NCI-H226 (cell line): Measurements from ENCODE around the gene GLCE.

Experiments
- DNase-seq: peaks from one replicate; pipeline ENCODE4 v3.0.0-alpha.2; 2015

Gene GLCE

DNA sequence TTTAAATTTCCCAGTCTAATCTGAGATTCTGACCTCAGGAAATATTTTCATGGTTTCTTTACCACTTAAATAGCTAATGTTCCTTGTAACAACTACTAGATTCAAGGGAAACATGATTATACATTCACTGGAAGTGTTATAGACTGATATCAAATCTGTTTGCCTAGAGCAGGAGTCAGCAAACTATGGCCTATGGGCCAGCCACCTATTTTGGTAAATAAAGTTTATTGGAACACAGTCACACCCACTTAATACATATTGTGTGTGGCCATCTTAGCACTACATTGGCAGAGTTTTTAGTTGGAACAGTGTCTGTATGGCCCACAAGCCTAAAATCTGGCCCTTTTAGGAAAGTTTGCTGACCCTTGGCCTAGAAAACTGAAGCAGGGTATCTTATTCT is 50.1 kb downstream of the GLCE start:
- no peak for DNase-seq

DNA sequence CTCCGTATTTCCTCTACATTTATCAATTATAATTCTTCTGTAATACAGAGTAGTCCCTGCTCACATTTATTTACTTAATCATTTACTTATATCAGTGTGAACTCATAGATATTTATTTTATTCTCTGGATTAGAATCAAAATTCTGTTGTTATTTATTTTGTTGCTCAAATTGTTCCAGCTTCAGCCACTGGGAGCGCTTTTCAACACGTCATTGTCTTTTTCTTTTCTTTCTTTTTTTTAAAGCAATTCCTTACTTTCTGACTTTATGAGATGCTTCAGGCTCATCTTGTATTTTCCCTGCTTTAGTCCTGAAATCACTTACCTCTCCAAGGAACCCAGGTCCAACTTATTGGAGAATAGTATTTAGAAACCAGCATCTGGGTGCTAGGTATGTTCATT is 53.4 kb downstream of the GLCE start:
- DNase-seq, result no peak

DNA sequence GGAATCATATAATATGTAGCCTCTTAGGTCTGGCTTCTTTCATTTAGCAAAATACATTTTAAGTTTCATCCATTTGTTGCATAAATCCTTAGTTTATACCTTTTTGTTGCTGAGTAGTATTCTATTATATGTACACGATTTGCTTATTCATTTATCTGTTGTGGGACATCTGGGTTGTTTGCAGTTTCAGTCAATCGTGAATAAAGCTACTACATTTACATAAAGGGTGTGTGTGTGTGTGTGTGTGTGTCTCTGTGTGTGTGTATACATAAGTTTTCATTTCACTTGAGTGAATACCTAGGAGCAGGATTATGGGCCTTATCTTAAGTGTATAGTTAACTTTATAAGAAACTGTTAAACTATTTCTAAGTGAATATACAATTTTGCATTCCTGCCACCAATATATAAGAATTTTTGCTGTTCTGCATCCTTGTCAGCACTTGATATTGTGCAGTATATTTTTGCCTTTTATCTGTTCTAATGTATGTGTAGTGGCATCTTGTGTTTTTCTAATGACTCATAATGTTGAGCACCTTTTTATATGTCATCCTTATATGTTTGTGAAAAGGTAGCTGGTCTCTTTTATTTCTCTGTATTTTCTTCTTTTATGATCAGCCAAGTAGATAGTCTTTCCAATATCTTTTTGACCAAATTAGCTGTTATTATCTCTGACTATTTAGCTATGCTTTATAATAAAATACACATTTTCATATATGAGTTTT is 55.0 kb downstream of the GLCE start:
- DNase-seq, result no peak

DNA sequence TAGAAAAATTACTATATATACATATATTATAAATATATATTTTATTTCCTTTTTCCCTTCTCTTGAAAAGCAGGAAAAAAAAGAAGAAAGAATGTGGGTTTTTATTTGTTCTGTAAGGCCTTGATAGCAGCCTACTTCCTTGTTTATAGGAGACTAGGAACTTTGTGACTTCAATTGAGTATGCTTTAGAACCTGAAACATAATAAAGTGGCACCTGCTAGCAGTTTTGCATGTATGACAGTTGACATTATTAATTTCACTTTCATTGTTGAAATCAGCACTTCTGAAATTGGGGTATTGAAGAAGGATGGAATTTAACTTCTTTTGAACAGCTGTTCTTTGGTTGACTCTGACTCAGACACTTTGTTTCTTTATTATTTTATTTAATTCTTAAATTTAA is 56.9 kb downstream of the GLCE start:
- DNase-seq, result no peak

DNA sequence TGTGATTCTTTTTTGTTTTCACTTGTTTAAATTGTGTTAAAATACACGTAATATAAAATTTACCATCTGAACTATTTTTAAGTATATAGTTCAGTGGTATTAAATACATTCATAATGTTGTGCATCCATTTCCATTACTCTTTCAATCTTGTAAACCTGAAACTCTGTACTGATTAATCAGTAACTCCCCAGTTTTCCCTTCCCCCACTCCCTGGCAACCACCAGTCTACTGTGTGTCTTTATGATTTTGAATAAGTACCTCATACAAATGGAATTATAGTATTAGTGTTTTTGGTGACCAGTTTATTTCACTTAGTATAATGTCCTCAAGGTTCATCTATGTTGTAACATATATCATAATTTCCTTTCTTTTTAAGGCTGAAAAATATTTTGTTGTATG is 59.3 kb downstream of the GLCE start:
- DNase-seq, result no peak

DNA sequence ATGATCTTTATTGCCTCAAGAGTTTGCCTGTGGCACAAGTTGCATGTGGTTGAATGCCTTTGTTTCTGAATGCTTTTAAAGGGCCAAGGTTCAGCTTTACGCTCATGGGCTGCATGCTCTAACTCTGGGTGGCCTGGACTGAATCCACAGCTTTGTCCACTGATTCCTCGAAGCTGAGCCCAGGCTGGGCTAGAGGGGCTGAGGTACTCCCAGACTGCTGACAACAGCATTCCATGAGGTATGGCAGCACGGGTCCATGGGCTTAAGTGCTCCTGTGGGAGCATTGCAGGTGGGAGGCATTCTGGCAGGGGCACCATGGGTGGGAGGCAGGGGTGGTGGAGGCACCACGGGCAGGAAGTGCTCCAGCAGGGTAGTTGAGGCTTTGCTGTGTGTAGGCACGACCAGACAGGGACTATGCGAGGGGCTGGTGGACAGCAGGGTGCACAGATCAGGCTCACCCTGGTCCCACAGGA is 61.6 kb downstream of the GLCE start:
- no peak for DNase-seq

DNA sequence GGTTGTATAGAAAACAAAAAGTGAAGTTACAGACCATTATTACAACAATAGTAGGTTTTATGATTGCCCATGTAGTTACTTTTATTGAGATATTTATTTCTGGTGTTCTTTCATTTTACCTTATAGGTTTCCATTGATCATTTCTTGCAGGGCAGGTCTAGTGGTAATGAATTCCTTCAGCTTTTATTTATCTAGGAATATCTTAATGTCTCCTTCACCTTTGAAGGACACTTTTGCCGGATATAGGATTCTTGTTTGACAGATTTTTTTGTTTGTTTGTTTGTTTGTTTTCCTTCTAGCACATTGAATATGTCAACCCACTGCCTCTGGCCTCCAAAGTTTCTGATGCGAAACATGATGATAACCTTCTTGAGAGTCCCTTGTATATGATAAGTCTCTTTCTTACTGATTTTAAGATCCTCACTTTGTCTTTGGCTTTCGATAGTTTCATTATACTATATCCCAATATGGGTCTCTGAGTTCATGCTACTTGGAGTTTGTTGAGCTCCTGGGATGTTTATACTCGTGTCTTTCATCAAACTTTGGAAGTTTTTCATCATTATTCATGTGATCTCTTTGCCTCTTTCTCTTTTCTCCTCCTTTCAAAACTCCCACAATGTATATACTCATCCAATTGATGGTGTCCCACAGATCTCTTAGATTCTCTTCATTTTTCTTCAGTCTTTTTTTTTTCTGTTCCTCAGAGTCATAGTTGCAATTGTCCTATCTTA is 62.8 kb downstream of the GLCE start:
- DNase-seq, result no peak

DNA sequence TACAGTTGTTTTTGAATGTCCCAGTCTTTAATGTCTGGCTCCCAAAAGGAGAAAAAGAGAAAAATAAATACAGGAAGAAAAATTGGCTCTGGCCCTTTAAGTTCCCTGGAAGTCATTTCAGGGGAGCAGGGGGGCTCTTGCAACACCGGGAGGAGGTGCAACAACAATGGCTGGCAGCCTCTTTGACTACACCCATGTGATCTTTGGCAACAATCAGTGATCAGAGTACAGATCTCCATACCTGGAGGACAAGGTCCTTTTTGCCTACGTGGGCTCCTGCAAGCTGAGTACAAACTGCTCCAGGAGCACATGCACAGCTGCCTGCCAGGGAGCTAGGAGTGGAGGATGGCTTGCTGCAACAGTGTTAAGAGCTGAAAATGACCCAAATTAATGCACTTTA is 63.9 kb downstream of the GLCE start:
- no peak for DNase-seq

DNA sequence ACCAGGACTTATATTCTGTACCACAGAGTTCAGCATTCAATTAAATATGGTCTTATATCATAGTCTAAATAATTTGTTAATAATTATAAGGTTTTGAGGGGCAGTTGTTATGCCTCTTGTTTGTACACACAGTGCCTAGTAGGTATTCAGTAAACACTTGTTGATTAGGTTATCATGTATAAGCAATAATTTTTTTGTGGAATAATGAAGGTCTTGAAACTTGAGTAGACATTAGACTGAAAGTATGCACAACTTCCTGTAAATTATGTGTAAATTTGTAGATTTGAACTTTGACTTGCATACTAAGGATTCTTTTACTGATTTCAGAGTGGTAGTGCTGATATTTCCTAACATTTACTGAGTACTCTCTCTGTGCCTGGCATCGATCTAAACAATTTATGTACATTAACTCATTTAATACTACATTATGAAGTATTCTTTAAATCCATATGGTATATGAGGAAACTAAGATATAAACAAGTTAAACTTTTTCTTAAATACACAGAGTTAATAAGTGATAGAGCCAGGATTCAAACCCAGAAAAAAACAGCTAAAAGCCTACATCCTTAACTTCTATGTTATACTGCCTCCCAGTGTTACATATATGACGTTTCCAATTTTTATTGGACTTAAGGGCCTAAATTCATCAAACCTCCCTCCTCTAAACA is 65.1 kb downstream of the GLCE start:
- DNase-seq, result peak; percentile 2

DNA sequence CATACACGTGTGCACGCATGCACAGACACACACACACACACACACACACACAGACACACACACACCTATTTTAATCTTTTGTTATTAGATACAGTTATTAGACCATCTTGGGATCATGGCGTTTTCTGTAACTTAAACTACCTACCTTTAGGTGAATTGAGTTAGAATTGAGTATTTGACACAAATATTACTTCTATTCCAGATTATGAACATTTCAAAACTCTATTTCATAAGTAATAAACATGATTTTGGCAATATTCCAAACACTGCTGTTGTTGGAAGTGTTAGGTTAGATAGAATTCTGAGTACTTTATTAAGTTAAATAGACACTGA is 65.6 kb downstream of the GLCE start:
- no peak for DNase-seq

DNA sequence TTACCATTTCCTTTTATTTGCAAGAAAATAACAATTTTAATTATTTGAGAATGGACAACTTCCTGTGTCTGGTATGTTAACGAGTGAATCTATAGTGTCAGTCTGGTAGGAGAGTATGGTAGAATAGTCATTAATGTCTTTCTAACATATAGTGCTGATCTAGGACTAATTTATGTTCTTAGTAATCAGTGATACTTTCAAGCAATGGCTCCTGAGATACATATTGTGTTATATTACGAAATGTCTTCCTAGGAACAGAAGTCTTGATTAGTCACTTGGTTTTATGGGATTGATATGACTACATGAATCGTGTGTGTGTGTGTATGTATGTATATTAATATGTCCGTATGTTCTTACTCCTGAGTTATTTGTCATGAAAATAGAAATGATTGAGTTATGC is 71.7 kb downstream of the GLCE start:
- DNase-seq, result peak; percentile 20

DNA sequence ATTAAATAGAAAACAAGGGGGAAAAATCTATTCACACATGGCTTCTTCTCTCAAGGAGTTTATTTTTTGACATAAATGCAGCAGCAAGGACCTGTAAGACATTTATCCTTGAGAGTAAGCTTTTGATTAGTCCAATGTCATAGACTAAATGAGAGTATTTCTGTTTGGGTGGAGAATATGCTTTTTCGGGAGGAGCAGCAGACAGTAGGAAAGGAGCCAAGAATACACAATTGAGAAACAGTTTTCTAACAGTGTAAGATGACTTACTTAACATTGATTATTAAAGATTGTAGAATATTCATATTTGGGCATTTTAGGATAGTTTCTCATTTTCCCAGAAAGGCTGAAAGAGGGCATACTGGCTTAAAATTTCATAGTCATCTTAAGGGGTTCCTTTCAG is 72.3 kb downstream of the GLCE start:
- DNase-seq, result no peak

DNA sequence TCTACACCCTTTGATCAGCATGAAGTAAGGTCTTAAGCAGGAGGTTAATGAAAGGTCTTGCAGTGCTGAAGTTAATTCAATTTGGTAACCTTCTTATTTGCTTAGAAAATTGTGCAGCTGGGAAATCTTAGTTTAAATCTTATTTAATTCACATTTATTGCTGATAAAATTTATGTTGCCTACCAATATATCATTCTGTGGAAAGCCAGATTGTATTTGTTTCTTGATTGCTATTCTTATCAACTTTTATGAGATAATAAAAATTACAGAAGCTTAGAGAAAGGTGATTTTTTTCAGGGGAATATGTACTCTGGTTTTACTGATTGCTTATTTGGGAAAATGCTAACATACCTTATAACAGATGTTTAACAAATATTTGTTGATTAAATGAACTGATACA is 74.2 kb downstream of the GLCE start:
- DNase-seq, result no peak

DNA sequence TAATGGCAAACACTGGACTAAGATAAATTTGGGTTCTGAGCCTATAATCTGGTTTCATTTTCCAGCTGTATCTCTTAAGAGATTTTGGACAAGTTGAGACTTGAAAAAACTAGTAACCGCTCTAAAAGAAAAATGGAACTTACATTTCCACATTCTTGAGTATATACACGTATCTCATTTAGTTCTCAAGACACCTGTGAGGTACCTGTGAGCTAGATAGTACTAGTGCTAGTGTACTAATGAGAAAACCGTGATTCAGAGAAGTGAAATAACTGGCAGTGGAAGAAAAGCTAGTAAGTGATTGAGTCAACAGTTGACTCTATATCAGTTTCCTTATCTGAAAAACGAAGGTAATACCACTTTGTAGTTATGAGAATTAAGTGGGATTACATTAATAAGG is 76.1 kb downstream of the GLCE start:
- DNase-seq, result no peak

DNA sequence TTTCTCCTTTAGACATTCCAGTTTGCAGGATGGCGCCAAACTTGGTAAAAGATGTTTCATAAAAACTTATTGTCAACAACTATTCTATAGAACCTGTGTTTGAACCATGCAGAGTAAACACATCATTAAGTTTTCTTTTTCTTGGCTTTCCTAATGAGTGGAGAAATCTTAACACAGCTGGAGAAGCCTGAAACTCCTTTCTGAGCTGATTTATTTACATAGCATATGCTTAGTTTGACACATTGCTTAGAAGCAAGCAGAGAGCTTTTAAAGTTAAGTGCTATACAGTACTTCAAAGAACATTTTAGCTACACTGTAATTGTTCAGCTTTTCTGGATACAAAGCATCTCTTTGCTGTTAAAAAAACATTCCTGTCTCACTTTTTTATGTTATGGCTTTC is 77.3 kb downstream of the GLCE start:
- DNase-seq, result no peak

DNA sequence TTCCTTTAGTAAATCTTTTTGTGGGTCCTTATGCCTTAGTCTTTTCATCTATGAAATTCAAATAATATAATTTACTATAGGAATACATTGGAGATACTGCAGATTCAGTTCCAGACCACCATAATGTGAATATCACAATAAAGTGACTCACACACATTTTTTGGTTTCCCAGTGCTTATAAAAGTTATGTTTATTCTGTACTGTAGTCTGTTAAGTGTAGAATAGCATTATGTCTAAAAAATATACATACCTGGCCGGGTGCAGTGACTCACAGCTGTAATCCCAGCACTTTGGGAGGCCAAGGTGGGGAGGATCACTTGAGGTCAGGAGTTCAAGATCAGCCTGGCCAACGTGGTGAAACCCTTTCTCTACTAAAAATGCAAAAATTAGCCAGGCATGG is 84.4 kb downstream of the GLCE start:
- no peak for DNase-seq

DNA sequence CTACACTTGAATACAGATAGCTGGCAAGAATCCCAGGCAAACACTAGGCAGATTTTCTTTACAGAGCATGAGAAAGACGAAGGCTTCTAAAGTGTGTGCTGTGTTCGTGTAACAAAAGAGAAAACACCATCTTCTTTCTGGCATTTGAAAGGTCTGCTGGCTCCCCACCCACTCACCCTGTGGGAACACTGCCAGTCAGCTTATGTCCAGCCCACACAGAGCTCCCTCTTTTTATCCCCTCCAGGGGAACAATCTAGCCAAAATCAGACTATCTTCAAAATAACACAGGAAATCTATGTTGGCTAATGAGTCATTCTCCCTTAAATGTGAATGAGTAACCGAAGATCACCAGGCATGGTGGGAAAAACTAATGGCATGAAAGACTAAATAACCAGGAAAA is 92.7 kb downstream of the GLCE start:
- DNase-seq, result peak; percentile 89

DNA sequence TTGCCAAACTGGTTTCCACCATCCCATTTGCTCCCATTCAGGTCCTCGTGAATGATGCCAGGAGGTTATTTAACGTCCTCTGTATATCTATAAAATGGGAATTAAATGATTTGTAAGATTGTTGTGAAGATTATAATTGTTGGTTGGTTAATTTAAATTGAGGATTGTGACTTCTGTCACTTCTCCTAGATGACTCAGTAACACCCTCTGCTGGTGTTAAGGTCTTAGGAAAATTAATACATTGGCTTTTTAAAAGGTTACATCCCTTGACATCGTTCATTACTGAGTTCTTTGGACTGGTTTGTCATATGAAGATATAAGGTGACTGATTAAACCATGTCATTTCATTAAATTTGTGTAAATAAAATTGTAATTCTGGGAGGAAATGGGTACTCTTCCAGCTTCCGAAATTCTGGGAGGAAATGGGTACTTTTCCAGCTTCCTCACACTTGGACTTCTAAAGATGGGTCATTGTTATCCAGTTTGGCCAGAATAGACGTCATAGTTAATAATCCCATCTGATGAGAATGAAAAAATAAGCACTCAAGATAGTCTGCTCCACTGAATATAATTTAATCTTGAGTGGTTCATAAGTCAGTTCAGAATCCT is 105.0 kb downstream of the GLCE start:
- DNase-seq, result peak; percentile 9

DNA sequence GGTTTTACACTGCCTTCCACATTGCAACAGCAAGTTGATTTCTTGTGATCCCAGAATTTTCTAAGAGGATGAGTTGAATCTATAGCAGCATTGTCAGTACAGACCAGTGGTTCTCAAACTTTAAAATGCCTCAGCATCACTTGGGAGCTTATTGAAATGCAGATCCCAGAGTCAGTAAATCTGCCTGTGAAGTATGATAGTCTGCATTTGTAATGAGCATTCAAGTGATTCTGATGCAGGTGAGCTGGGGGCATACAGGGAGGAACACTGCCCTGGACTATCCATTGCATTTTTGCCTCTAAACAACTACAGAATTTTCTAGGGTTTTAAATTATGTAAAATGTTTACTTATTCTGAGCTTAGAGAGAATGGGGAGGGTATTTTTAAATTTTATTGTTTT is 110.8 kb downstream of the GLCE start:
- no peak for DNase-seq

DNA sequence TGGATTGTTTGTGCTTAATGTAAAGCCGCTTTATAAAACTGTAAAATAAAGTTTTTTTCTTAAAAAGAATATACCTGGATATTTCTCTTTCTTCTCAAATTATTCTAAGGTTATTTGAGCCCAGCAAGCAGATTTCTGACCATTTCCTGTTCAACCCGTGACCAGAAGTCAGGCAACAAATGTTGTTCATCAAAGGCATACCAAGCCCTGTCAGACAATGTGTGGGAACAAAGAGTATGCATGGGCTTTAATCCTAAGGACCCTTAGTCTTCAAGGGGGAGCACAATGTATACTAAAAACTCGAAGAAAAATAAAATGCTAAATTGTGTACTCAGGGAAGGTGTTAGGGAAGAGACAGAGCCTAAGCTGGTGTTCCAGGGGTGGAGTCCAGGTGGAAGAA is 111.7 kb downstream of the GLCE start:
- DNase-seq, result no peak

DNA sequence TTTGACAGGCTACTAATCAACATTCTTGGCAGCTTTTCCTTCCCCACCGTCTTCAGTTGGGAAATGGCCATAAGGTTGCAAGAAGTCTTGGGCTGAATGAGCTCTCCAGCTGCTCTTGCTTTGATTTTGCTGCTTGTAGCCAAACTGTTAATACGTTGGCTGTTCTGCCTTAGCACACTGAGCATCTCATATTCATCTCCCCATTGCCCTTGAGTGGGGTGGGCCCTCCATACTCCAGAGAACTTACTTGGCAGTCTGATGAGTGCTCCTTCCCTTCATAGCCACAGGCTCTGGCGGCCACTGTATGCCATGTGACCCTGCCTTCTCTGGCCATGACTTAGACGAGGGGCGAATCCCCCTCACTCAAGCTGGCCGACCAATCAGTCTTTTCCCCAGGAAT is 112.5 kb downstream of the GLCE start:
- no peak for DNase-seq

DNA sequence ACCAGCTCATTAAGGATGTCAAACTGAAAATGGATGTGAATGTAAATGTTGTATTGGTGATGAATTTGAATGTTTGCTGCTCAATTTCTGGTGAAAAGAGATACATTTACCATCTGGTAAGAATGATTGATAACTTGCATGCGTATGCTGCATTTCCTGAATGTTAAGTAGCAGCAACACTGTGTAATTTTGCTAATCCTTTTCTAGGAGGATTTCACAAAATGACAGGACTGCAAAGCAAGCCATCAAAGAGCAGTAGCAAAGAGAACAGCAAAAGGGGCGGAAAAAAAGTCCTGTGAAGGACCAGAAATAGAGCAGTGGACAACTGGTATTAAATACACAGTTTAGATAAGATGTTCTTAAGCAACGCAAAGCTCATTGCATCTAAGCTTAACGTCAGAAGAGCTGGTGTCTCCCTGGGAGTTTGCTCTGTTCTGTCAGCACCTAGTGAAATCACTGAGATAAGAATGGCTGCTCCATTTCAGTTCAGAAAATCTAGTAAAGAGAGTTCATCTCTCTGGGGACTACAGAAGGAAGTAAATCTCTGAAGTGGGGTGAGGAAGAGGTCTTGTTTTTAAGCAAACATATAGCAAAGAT is 114.7 kb downstream of the GLCE start:
- no peak for DNase-seq

DNA sequence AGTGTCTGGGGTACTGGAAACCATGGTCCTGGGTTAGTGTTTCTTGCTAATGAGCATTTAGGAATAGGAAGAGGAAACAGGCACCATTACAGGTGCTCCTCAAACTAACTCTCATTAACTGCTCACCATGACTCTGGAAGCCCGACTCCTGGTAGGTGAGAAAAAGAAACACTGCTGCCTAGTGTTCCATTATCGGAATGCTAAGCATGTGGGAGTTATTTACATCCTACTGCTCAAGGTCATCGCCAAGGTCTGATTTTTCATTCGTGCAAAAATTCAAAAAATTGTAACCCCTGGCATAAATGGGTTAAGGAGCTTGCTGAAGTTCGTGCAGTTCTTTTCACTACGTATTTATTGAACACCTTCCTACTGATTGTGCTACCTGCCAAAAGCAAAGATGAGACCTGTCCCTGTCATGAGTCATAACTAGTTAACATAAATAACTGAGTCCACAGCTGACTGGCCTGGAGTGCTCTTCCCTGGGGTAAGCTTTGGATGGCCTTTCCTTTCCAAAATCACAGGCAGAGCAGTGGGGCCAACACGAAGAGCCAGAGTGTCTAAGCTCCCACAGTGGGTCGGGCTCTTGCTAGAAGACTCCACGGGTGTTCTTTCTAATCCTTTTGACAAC is 115.6 kb downstream of the GLCE start:
- DNase-seq, result no peak
